Measurements from ENCODE around the gene LAMB1.
"Not testable (repeated sequence)": the region's sequence is repeated elsewhere in the genome, so short reads cannot be mapped to it uniquely, and the experiment has no call there.

Gene LAMB1

GRCh38 chr7:107938456-107939250, 64.3 kb downstream of the LAMB1 start:
- Mint-ChIP-seq H3K4me3 (no peak overlapping the region), H3K4me1 (no peaks in the 10 kb centered on the region), H3K9me3 (no peaks in the 10 kb centered on the region), H3K36me3 (peaks cover 17% of the 10 kb centered on the region), H3K27me3 (no peaks in the 10 kb centered on the region), H3K27ac (no peak overlapping the region)
- no peak for ATAC-seq

- Mint-ChIP-seq H3K27ac (no peak overlapping the region), H3K36me3 (peaks cover 14% of the 10 kb centered on the region), H3K27me3 (no peaks in the 10 kb centered on the region), H3K4me1 (no peaks in the 10 kb centered on the region), H3K9me3 (no peaks in the 10 kb centered on the region), H3K4me3 (no peak overlapping the region)
- no peak for ATAC-seq
Measured at GRCh38 chr7:107937531-107937930, 65.4 kb downstream of the LAMB1 start.

GRCh38 chr7:107936312-107936711, 66.6 kb downstream of the LAMB1 start:
- no peaks in the 10 kb centered on the region for H3K27me3 Mint-ChIP-seq
- H3K36me3 Mint-ChIP-seq = peaks cover 14% of the 10 kb centered on the region
- no peak for ATAC-seq
- H3K4me3 Mint-ChIP-seq = no peak overlapping the region
- no peak overlapping the region for H3K27ac Mint-ChIP-seq
- H3K4me1 Mint-ChIP-seq = no peaks in the 10 kb centered on the region
- no peaks in the 10 kb centered on the region for H3K9me3 Mint-ChIP-seq

GRCh38 chr7:107934991-107935770, 67.8 kb downstream of the LAMB1 start:
- Mint-ChIP-seq H3K9me3 (no peaks in the 10 kb centered on the region), H3K27me3 (no peaks in the 10 kb centered on the region), H3K4me3 (no peak overlapping the region), H3K27ac (no peak overlapping the region), H3K4me1 (no peaks in the 10 kb centered on the region), H3K36me3 (peaks cover 5% of the 10 kb centered on the region)
- no peak for ATAC-seq

- no peak overlapping the region for H3K4me3 Mint-ChIP-seq
- no peaks in the 10 kb centered on the region for H3K9me3 Mint-ChIP-seq
- no peak for ATAC-seq
- no peaks in the 10 kb centered on the region for H3K4me1 Mint-ChIP-seq
- no peaks in the 10 kb centered on the region for H3K27me3 Mint-ChIP-seq
- peak overlapping the region; percentile 32 for H3K27ac Mint-ChIP-seq
- peaks cover 17% of the 10 kb centered on the region for H3K36me3 Mint-ChIP-seq
Measured at GRCh38 chr7:107933386-107934013, 69.5 kb downstream of the LAMB1 start.

- Mint-ChIP-seq H3K36me3 (peaks cover 18% of the 10 kb centered on the region), H3K4me3 (no peak overlapping the region), H3K27me3 (no peaks in the 10 kb centered on the region), H3K4me1 (no peaks in the 10 kb centered on the region), H3K9me3 (no peaks in the 10 kb centered on the region), H3K27ac (no peak overlapping the region)
- no peak for ATAC-seq
Measured at GRCh38 chr7:107932805-107933204, 70.2 kb downstream of the LAMB1 start.

- H3K27ac Mint-ChIP-seq = no peak overlapping the region
- H3K27me3 Mint-ChIP-seq = no peaks in the 10 kb centered on the region
- peaks cover 23% of the 10 kb centered on the region for H3K36me3 Mint-ChIP-seq
- ATAC-seq = no peak
- no peaks in the 10 kb centered on the region for H3K9me3 Mint-ChIP-seq
- H3K4me1 Mint-ChIP-seq = no peaks in the 10 kb centered on the region
- no peak overlapping the region for H3K4me3 Mint-ChIP-seq
Measured at GRCh38 chr7:107931740-107932515, 71.0 kb downstream of the LAMB1 start.

- no peak overlapping the region for H3K4me3 Mint-ChIP-seq
- peaks cover 64% of the 10 kb centered on the region for H3K36me3 Mint-ChIP-seq
- H3K4me1 Mint-ChIP-seq = peaks cover 9% of the 10 kb centered on the region
- H3K9me3 Mint-ChIP-seq = no peaks in the 10 kb centered on the region
- no peak overlapping the region for H3K27ac Mint-ChIP-seq
- H3K27me3 Mint-ChIP-seq = no peaks in the 10 kb centered on the region
- no peak for ATAC-seq
Measured at GRCh38 chr7:107926481-107926880, 76.5 kb downstream of the LAMB1 start.

GRCh38 chr7:107924841-107925504, 78.0 kb downstream of the LAMB1 start:
- Mint-ChIP-seq H3K4me1 (peaks cover 16% of the 10 kb centered on the region), H3K4me3 (no peak overlapping the region), H3K9me3 (no peaks in the 10 kb centered on the region), H3K36me3 (peaks cover 77% of the 10 kb centered on the region), H3K27ac (no peak overlapping the region), H3K27me3 (no peaks in the 10 kb centered on the region)
- ATAC-seq = peak; percentile 62

GRCh38 chr7:107922886-107923285, 80.1 kb downstream of the LAMB1 start:
- no peak overlapping the region for H3K4me3 Mint-ChIP-seq
- peaks cover 77% of the 10 kb centered on the region for H3K36me3 Mint-ChIP-seq
- ATAC-seq = no peak
- no peaks in the 10 kb centered on the region for H3K9me3 Mint-ChIP-seq
- H3K27me3 Mint-ChIP-seq = no peaks in the 10 kb centered on the region
- peaks cover 16% of the 10 kb centered on the region for H3K4me1 Mint-ChIP-seq
- no peak overlapping the region for H3K27ac Mint-ChIP-seq

GRCh38 chr7:107921826-107922225, 81.1 kb downstream of the LAMB1 start:
- not testable (repeated sequence) for ATAC-seq, H3K9me3 Mint-ChIP-seq, H3K27me3 Mint-ChIP-seq, H3K27ac Mint-ChIP-seq, H3K4me3 Mint-ChIP-seq
- Mint-ChIP-seq H3K36me3 (peaks cover 83% of the 10 kb centered on the region), H3K4me1 (peaks cover 16% of the 10 kb centered on the region)

GRCh38 chr7:107920048-107920772, 82.8 kb downstream of the LAMB1 start:
- no peak for ATAC-seq
- no peaks in the 10 kb centered on the region for H3K27me3 Mint-ChIP-seq
- H3K36me3 Mint-ChIP-seq = peaks cover 77% of the 10 kb centered on the region
- H3K27ac Mint-ChIP-seq = no peak overlapping the region
- H3K9me3 Mint-ChIP-seq = no peaks in the 10 kb centered on the region
- peaks cover 16% of the 10 kb centered on the region for H3K4me1 Mint-ChIP-seq
- no peak overlapping the region for H3K4me3 Mint-ChIP-seq

GRCh38 chr7:107918948-107919347, 84.0 kb downstream of the LAMB1 start:
- no peak for ATAC-seq
- Mint-ChIP-seq H3K4me3 (no peak overlapping the region), H3K4me1 (peaks cover 9% of the 10 kb centered on the region), H3K36me3 (peaks cover 80% of the 10 kb centered on the region), H3K9me3 (no peaks in the 10 kb centered on the region), H3K27me3 (no peaks in the 10 kb centered on the region), H3K27ac (no peak overlapping the region)

All from stimulated activated memory B cell treated with anti-CD40 and anti-IgM and Interleukin-4, amounts not matched to agents 10 μg/mL and 1 μg/mL and 100 μg/mL, for 72 hours (primary cell).